ENCODE data around the gene DDA1. TPM values are rescaled to one million over a fixed set of nuclear protein-coding genes. Genes with fewer than 3 reads are reported as not detected.

DDA1 gene
- total and polyA plus RNA-seq, 9 of the 15 experiments (the other 6 are each of a cell fraction or from before 2014, with no cell fraction given), result 1.4 to 83.8 (median 33.8) TPM

DNA sequence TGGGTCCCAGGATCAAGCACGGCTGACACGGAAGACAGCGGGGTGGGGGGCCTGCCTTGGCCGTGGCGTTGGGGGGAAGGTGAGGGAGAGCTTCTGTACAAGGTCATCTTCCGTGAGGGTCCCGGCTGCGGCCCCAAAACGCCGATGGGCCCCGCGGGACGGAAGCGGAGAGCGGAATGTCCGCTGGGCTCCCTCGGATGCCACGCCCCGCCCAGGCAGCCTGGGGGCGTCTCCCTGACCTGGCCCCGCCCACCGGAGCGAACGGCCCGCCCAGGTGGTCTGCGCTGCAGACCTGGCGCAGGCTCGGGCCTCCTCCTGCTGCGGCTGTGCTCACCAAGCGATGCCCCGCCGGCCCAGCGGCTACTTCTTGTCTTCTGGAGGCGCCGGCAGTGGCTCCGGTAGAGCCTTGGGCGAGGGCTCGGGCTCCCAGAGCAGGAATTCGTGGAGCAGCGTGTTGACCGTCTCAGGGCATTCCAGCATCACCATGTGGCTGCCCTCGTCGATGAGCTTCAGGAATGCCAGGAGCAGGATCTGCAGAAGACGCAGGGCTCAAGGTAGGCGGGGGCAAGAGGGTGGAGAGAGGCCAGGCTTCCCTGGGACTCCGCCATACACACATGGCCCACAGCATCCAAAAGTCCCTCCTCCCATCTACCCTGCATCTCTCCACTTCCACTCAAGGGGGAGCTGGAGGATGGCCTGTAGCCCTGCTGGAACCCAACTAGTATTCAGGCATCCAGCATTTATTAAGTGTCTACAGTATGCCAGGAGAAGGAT, 16.9 kb upstream of the DDA1 start (continued):
- TF ChIP-seq, protein P1, sequence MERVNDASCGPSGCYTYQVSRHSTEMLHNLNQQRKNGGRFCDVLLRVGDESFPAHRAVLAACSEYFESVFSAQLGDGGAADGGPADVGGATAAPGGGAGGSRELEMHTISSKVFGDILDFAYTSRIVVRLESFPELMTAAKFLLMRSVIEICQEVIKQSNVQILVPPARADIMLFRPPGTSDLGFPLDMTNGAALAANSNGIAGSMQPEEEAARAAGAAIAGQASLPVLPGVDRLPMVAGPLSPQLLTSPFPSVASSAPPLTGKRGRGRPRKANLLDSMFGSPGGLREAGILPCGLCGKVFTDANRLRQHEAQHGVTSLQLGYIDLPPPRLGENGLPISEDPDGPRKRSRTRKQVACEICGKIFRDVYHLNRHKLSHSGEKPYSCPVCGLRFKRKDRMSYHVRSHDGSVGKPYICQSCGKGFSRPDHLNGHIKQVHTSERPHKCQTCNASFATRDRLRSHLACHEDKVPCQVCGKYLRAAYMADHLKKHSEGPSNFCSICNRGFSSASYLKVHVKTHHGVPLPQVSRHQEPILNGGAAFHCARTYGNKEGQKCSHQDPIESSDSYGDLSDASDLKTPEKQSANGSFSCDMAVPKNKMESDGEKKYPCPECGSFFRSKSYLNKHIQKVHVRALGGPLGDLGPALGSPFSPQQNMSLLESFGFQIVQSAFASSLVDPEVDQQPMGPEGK (CRISPR knock-in tag; IDR thresholded peaks at IDR 0.05; ENCODE audit: borderline replicate concordance), result no peak
- TF ChIP-seq TGIF2 (CRISPR knock-in tag; IDR thresholded peaks at IDR 0.05) (no peak), HNRNPK (IDR thresholded peaks at IDR 0.05; ENCODE audit: low read depth, low read length, poor library complexity, severe bottlenecking) (no peak), JUND (IDR thresholded peaks at IDR 0.05; ENCODE audit: borderline replicate concordance, low read depth, low read length) (peak; percentile 61), JUND (tag; IDR thresholded peaks at IDR 0.05; ENCODE audit: borderline replicate concordance, low read depth, low read length) (no peak; the same call in 2 of the 3 replicates), ELF2 (CRISPR knock-in tag; IDR thresholded peaks at IDR 0.05) (no peak), TAF7 (tag; IDR thresholded peaks at IDR 0.05) (no peak), YBX1 (IDR thresholded peaks at IDR 0.05) (no peak), EP400 (IDR thresholded peaks at IDR 0.05) (peak; percentile 93), TEAD1 (CRISPR knock-in tag; IDR thresholded peaks at IDR 0.05) (peak in 1 of 2 experiments; percentile 87; a peak in 2 of 4 replicates), ZC3H11A (IDR thresholded peaks at IDR 0.05; ENCODE audit: low read depth, low read length) (no peak), SMAD3 (CRISPR knock-in tag; conservative IDR thresholded peaks at IDR 0.05) (no peak), CCNT2 (IDR thresholded peaks at IDR 0.05; ENCODE audit: borderline replicate concordance, extremely low read depth, insufficient read length, low read depth, low read length) (peak; percentile 43), BHLHE40 (IDR thresholded peaks at IDR 0.05; ENCODE audit: low read length) (no peak), STAG1 (CRISPR knock-in tag; IDR thresholded peaks at IDR 0.05; ENCODE audit: borderline replicate concordance) (peak; percentile 76; the same call in 1 of the 2 replicates), ARID1B (IDR thresholded peaks at IDR 0.05) (no peak)
- TF ChIP-seq, protein P2, sequence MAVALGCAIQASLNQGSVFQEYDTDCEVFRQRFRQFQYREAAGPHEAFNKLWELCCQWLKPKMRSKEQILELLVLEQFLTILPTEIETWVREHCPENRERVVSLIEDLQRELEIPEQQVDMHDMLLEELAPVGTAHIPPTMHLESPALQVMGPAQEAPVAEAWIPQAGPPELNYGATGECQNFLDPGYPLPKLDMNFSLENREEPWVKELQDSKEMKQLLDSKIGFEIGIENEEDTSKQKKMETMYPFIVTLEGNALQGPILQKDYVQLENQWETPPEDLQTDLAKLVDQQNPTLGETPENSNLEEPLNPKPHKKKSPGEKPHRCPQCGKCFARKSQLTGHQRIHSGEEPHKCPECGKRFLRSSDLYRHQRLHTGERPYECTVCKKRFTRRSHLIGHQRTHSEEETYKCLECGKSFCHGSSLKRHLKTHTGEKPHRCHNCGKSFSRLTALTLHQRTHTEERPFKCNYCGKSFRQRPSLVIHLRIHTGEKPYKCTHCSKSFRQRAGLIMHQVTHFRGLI (CRISPR knock-in tag; IDR thresholded peaks at IDR 0.05), result no peak
- TF ChIP-seq, protein P3, sequence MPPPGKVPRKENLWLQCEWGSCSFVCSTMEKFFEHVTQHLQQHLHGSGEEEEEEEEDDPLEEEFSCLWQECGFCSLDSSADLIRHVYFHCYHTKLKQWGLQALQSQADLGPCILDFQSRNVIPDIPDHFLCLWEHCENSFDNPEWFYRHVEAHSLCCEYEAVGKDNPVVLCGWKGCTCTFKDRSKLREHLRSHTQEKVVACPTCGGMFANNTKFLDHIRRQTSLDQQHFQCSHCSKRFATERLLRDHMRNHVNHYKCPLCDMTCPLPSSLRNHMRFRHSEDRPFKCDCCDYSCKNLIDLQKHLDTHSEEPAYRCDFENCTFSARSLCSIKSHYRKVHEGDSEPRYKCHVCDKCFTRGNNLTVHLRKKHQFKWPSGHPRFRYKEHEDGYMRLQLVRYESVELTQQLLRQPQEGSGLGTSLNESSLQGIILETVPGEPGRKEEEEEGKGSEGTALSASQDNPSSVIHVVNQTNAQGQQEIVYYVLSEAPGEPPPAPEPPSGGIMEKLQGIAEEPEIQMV (tag; conservative IDR thresholded peaks at IDR 0.05; ENCODE audit: low read depth), result no peak
- TF ChIP-seq, protein P4, sequence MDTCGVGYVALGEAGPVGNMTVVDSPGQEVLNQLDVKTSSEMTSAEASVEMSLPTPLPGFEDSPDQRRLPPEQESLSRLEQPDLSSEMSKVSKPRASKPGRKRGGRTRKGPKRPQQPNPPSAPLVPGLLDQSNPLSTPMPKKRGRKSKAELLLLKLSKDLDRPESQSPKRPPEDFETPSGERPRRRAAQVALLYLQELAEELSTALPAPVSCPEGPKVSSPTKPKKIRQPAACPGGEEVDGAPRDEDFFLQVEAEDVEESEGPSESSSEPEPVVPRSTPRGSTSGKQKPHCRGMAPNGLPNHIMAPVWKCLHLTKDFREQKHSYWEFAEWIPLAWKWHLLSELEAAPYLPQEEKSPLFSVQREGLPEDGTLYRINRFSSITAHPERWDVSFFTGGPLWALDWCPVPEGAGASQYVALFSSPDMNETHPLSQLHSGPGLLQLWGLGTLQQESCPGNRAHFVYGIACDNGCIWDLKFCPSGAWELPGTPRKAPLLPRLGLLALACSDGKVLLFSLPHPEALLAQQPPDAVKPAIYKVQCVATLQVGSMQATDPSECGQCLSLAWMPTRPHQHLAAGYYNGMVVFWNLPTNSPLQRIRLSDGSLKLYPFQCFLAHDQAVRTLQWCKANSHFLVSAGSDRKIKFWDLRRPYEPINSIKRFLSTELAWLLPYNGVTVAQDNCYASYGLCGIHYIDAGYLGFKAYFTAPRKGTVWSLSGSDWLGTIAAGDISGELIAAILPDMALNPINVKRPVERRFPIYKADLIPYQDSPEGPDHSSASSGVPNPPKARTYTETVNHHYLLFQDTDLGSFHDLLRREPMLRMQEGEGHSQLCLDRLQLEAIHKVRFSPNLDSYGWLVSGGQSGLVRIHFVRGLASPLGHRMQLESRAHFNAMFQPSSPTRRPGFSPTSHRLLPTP (IDR thresholded peaks at IDR 0.05; ENCODE audit: borderline replicate concordance, extremely low read depth, insufficient read length), result no peak

Measured in K562 (cell line).